ENCODE measurements around the gene HTRA3. TPM values are rescaled to one million over a fixed set of nuclear protein-coding genes. Genes with fewer than 3 reads are reported as not detected.

Gene HTRA3
- polyA plus RNA-seq, 4 donors: 8.2 to 16.7 (median 10.7) TPM

DNA sequence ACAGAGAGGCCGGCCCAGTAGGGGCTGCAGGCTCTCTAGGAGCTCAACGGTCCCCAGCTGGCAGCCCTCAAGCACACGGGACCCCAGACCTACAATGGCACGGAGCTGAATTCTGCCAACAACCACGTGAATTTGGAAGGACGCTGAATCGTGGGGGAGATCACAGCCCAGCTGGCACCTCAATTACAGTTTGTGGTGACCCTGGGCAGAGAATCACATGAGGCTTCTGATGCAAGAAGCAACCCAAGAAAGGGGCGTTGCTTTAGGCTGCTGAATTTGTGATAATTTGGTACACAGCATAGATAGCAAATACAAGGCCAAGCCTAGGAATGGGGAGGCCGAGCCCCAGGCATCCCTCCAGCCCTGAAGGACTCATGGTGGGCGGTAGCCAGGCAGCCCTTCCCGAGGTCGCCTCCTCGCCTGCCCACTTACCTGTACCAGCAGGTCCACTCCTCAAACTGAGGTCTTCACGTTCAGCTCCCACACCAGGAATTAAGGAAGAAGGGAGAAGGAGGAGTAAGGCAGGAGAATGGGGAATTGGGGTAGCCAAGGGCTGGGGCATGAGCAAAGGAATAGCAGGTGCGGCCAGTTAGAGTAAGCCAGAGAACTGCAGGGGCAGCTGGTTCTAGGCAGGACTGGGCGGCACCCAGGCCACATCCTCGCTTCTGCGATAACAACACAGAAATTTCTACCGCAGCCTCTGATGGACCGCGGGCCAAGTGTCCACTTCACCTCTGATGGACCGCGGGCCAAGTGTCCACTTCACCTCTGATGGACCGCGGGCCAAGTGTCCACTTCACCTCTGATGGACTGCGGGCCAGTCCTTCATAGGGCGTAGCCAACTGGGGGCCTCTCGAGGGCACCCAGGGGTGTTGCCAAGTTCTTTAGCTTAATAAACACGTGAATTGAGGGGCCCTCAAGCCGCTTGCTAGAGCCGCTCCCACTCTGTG is 23.4 kb upstream of the HTRA3 start:
- DNase-seq (ENCODE audit: low read depth in 4 of 4, low spot score in 2 of 4): no peak

GRCh38 chr4:8247047-8247930 is 22.3 kb upstream of the HTRA3 start:
- DNase-seq (ENCODE audit: low read depth in 4 of 4, low spot score in 2 of 4): no peak

GRCh38 chr4:8248091-8248490 is 21.5 kb upstream of the HTRA3 start:
- no peak for DNase-seq (ENCODE audit: low read depth in 4 of 4, low spot score in 2 of 4)

- DNase-seq (ENCODE audit: low read depth in 4 of 4, low spot score in 2 of 4): no peak
These were observed 19.3 kb upstream of the HTRA3 start for GRCh38 chr4:8250227-8250626.

- no peak for DNase-seq (ENCODE audit: low read depth in 4 of 4, low spot score in 2 of 4)
These were observed 18.9 kb upstream of the HTRA3 start for GRCh38 chr4:8250637-8251036.

- no peak for DNase-seq (ENCODE audit: low read depth in 4 of 4, low spot score in 2 of 4)
These were observed 18.3 kb upstream of the HTRA3 start for GRCh38 chr4:8251110-8251883.

DNA sequence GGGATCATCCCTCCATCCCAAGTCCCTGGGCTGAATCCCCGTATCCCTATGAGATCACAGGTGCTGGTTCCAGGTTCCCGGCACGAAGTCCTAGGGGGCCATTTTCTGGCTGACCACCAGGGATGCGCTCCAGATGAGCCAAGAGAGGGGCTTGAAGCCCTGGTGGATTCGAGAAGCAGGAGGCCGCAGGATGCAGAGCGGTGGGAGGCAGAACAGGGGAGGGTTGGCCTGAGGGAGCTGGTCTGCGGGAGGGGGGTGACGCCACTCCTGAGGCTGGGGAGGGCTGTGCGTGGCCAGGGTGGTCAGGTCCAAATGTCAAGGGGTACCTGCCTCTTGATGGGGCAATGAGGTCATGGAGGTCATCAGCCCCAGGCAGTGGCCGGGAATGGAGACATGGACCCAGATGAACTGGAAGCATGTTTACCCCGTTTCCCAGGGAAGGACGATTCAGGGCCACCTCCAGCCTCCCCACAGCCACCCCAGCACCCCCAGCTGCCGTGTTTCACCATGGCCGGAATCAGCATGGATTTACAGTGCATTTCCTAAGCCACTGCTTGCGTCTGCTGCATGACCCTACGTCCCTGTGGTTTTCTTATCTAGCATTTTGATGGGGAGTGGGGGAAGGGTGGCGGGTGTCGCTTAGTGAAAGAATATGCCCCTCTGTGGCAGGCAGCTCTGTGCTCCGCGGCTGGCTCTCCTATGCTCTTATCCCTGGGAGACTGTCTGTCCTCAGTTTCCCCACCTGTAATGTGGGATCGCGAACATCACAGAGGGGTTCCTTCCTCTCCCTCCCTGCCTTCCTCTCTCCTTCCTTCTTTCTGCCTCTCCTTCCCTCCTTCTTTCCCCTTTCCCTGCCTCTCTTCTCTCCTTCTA is 17.0 kb upstream of the HTRA3 start:
- no peak for DNase-seq (ENCODE audit: low read depth in 4 of 4, low spot score in 2 of 4)

GRCh38 chr4:8254076-8254475 is 15.5 kb upstream of the HTRA3 start:
- DNase-seq (ENCODE audit: low read depth in 4 of 4, low spot score in 2 of 4): no peak

DNA sequence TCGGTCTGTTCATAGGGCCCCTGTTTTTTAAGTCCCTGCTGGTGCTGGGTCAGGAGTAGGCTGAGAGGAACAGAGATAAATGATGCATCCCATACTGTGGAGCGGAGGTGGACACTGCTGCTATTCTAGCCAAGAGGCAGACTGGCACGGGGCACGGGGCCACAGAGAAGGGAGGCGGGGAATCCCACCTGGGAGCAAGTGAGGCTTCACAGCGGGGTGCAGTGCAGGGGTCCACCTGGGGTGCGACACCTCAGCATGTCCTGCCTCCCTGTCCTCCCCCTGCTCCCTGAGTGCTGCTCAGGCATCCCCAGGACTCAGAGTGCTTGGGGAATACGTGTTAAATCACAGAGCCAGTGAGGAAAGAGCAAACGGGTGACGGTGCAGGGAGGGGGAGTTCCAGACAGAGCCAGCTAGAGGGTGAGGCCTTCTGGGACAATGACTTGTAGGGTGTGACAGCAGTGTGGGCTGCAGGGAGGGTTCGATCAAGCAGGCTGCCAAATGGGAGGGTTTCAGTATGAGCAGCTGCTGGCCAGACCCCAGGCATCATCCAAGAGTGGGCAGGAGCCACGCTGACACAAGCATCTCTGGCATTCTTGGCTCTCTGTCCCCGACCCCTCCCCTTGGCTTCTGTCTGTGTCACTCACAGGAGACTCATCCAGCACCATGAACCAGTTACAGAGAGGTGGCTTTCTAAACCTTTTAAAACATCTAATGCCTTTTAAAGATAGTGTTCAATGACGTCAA is 13.7 kb upstream of the HTRA3 start:
- no peak for DNase-seq (ENCODE audit: low read depth in 4 of 4, low spot score in 2 of 4)

DNA sequence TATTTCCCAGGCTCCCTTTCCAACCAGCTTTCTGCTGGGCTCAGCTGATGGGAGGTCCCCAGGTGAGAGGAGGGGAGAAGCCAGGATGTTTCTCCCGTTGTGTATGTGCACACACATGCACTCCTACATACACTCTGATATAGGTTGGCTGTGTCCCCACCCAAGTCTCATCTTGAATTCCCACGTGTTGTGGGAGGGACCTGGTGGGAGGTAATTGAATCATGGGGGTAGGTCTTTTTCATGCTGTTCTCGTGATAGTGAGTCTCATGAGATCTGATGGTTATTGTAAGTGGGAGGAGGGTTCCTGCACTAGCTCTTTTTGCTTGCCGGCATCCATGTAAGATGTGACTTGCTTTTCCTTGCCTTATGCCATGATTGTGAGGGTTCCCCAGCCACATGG is 11.7 kb upstream of the HTRA3 start:
- no peak for DNase-seq (ENCODE audit: low read depth in 4 of 4, low spot score in 2 of 4)

DNA sequence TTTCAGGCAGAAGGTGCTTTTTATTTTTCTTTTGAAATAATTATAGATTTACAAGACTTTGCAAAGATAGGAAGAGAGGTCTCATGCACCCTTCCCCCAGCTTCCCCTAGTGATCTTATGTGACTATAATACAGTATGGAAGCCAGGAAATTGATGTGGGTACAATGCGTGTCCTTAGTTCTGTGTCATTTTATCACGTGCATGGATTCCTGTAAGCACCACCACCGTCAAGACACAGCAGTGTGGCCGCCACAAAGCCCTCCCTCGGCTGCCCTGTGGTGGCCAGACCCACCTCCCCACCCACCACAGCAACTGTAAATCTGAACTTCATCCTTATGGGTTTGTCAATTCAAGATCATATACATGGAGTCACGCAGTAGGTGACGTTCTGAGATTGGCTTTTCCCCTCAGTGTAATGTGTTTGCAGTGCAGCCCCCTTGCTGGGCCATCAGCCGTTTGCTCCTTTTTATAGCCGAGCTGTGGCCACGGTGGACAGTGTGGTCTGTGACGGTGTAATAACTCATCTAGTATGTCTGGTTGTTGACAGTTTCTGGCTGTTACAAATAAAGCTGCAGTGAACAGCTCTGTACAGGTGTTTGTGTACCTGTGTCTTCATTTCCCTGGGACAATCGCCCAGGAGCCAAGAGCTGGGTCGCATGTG is 10.9 kb upstream of the HTRA3 start:
- no peak for DNase-seq (ENCODE audit: low read depth in 4 of 4, low spot score in 2 of 4)

DNA sequence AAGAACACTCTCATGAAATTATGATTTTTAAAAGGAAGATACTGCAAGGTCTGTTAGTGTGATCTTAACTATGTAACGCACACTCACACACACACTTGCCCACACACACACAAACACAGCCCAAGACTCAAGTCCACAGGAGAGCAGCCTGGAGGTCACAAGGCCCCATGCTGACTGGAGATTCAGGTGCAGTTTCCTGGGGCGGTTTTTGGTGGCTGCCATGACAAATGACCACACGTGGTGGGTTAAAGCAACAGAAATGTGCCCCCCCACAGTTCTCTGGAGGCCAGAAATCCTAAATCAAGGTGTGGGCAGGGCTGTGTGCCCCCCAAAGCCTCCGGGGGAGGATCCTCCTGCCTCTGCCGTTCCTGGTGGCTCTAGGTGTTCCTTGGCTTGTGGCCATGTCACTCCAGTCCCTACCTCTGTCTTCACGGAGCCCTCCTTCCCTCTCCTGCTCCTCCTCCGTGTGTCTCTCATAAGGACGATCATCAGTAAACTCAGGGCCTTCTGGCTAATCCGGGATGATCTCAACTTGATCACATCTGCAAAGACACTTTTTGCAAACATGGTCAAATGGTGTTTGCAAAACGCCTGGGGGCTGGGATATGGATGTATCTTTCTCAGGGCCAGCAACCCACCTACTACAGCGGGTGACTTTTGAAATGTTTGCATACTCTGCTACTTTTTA is 9.7 kb upstream of the HTRA3 start:
- DNase-seq (ENCODE audit: low read depth in 4 of 4, low spot score in 2 of 4): no peak

GRCh38 chr4:8260656-8261111 is 8.9 kb upstream of the HTRA3 start:
- DNase-seq (ENCODE audit: low read depth in 4 of 4, low spot score in 2 of 4): no peak

- DNase-seq (ENCODE audit: low read depth in 4 of 4, low spot score in 2 of 4): no peak
These were observed 7.6 kb upstream of the HTRA3 start for GRCh38 chr4:8261851-8262535.

DNA sequence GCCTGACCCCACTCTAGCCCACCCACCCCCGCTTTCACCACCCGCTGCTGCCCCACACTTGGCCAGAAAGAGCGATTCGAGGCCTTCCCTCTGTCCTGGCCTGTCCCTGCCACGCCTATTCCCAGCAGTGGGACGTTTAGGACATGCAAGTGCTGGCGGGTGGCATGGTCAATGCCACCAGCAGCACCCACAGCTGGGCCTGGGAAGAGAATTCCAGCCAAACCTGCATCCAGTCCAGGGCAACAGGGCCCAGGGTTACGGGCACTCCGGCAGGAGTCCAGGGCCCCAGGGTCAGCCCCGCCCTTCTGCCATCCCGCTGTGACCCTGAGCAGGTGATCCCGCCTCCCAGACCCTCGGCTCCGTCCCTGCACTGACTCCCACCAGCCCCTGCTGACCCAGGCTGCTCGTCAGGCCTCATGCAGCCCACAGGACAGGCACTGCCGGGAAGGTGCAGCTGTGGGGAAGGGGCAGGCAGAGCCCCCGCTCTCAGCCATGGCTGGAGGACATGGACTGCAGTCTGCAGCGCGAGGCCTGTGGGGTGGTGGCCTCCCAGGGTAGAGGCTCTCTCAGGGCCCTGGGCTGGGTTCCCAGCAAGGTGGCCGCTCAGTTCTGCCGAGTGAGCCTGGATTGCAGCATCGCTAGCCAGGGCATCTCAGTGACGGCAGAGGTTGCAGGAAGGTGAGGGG is 6.8 kb upstream of the HTRA3 start:
- DNase-seq (ENCODE audit: low read depth in 4 of 4, low spot score in 2 of 4): no peak

GRCh38 chr4:8263397-8263796 is 6.2 kb upstream of the HTRA3 start:
- DNase-seq (ENCODE audit: low read depth in 4 of 4, low spot score in 2 of 4): no peak

GRCh38 chr4:8264106-8264505 is 5.4 kb upstream of the HTRA3 start:
- no peak for DNase-seq (ENCODE audit: low read depth in 4 of 4, low spot score in 2 of 4)
